Mammary epithelial cell (primary cell): ENCODE measurements around the gene C2CD2.

ENCODE experiments used
- CTCF ChIP-seq, 2 donors: IDR thresholded peaks in 1 of 2; conservative IDR thresholded peaks in 1 of 2; 2 replicates each; pipeline ENCODE4 v1.5.1; 2011 to 2012; ENCODE audit warnings: inconsistent platforms in 2 of 2, low read length in 2 of 2, mild to moderate bottlenecking in 2 of 2, control low read depth in 1 of 2, low read depth in 1 of 2; ENCODE audit not compliant: insufficient read depth in 1 of 2; ENCODE audit errors: extremely low read depth in 1 of 2
- EZH2 ChIP-seq: IDR thresholded peaks from 2 replicates; pipeline ENCODE4 v1.6.1; 2012; ENCODE audit warnings: low read length, inconsistent platforms, borderline replicate concordance

GRCh38 chr21:41876396-41876795 is 77.4 kb downstream of the C2CD2 start:
- TF ChIP-seq EZH2 (no peak), CTCF (conservative IDR thresholded peaks at IDR 0.05 in 1 of 2, IDR thresholded peaks at IDR 0.05 in 1 of 2; ENCODE audit: extremely low read depth in 1 of 2, insufficient read depth in 1 of 2, low read depth in 1 of 2, low read length in 2 of 2) (no peak)
